Adrenal gland (tissue), 12 donors: ENCODE measurements around the gene LIMK2. TPM values are rescaled to one million over a fixed set of nuclear protein-coding genes. Genes with fewer than 3 reads are reported as not detected.

Experiments
- DNase-seq, 7 donors: peaks; one replicate each; pipeline ENCODE4 v3.0.0-alpha.2; 2019 to 2020
- H3K27ac ChIP-seq, 5 donors: fragments of 200-600 bp; sonication (generic) in 4 of 5; 1 replicate in 3 of 5; 2 replicates in 2 of 5; pipeline versions ENCODE4 v1.5.1 to v1.8.0; 2016 to 2020; ENCODE audit warnings: mild to moderate bottlenecking in 1 of 5
- H3K27me3 ChIP-seq: fragments of 200-600 bp; 2 replicates; pipeline ENCODE4 v1.8.0; 2021
- H3K36me3 ChIP-seq, 2 donors: fragments of 200-600 bp; replicated peaks in 1 of 2; 1 replicate in 1 of 2; 2 replicates in 1 of 2; pipeline versions ENCODE4 v1.5.1 to v1.8.0; 2018 to 2022
- H3K4me1 ChIP-seq, 2 donors: fragments of 200-600 bp; replicated peaks in 1 of 2; 1 replicate in 1 of 2; 2 replicates in 1 of 2; pipeline versions ENCODE4 v1.5.1 to v1.8.0; 2018 to 2021
- H3K4me3 ChIP-seq, 4 donors: fragments of 200-600 bp; sonication (generic) in 3 of 4; one replicate each; pipeline ENCODE4 v1.5.1; 2016 to 2018
- H3K9me3 ChIP-seq, 3 donors: fragments of 200-600 bp; sonication (generic) in 1 of 3; replicated peaks in 1 of 3; 1 replicate in 2 of 3; 2 replicates in 1 of 3; pipeline versions ENCODE4 v1.5.1 to v1.8.0; 2016 to 2021
- CTCF ChIP-seq, 6 experiments: fragments of 450-650 bp in 4 of 6; fragments of 200-600 bp in 2 of 6; sonication (generic) in 1 of 6; IDR thresholded peaks; 1 replicate in 5 of 6; 2 replicates in 1 of 6; pipeline versions ENCODE4 v1.5.1 to v1.8.0; 2016 to 2021; ENCODE audit warnings: antibody characterized with exemption in 6 of 6, mild to moderate bottlenecking in 2 of 6, moderate library complexity in 1 of 6
- POLR2A ChIP-seq, 2 donors: fragments of 450-650 bp; IDR thresholded peaks; one replicate each; pipeline ENCODE4 v1.6.1; 2017; ENCODE audit warnings: antibody characterized with exemption in 2 of 2, mild to moderate bottlenecking in 2 of 2, moderate library complexity in 1 of 2
- WGBS, 4 donors: extraction: QIAGEN DNeasy Blood & Tissue Kit in 2 of 4; methylation state at CpG; one replicate each; pipeline versions ENCODE4 v1.1.5 to v1.1.7; 2013 to 2017; 5-methylcytosine and 5-hydroxymethylcytosine counted together
- intact Hi-C, 2 donors: fragments of 100-400 bp; cut with DNase I; formaldehyde crosslinking; loops; one replicate each; pipeline versions ENCODE4 v1.14.1 to v1.15.0; 2022 to 2023
- polyA plus RNA-seq, 3 donors: library from polyadenylated mRNA; stranded (reverse); fragments of 200-250 nt in 2 of 3; fragments of 350-450 nt in 1 of 3; fragmentation: Illumina TruSeq in 1 of 3; extraction: RNeasy Lipid Tissue Mini Kit (QIAGEN cat#74804) in 1 of 3; gene quantifications; one replicate each; pipeline ENCODE4 v1.2.3, GENCODE V29; 2013 to 2014
- total RNA-seq, 9 donors: library from RNA; depleted of rRNA in 4 of 9; stranded (reverse); fragments of >200 nt in 4 of 9; fragments of 120-200 nt in 1 of 9; fragmentation: NEBNext Ultra II Directional in 1 of 9; extraction: Animal tissue kit (Norgen Biotek cat#: 25700) in 1 of 9; gene quantifications; one replicate each; pipeline versions ENCODE4 v1.1.0 to v1.2.4, GENCODE V29; 2013 to 2023
- donor health status: healthy with polysubstance abuse.
- donor health status: Bipolar disorder and iron deficiency.
- donor health status: DM: yes; HTN: yes; CAD: no.
- donor health status: DM: no; HTN: no; CAD: no.
- donor health status: DM: no; HTN: no; CAD: no.
- donor health status: DM: yes; HTN: yes; CAD: no.

Gene LIMK2
- total and polyA plus RNA-seq, 12 donors: 12.6 to 36.1 (median 20.2) TPM

- no peaks in the 10 kb centered on the region for H3K27me3 ChIP-seq
- WGBS, 4 donors: 86 to 92% (median 89%) methylated on average over 8 to 13 of the region's 13 CpGs
- no peak overlapping the region for H3K27ac ChIP-seq
- intact Hi-C loops: no loop called here
- H3K4me3 ChIP-seq: no peak overlapping the region
- H3K4me1 ChIP-seq: no peaks in the 10 kb centered on the region
- H3K36me3 ChIP-seq: peaks cover 0 to 65% of the 10 kb centered on the region in 2 donors
- H3K9me3 ChIP-seq: no peaks in the 10 kb centered on the region
- TF ChIP-seq CTCF (IDR thresholded peaks at IDR 0.05) (no peak), POLR2A (IDR thresholded peaks at IDR 0.05) (no peak)
- no peak for DNase-seq
Measured at GRCh38 chr22:31262312-31263133, 50.4 kb downstream of the LIMK2 start.

GRCh38 chr22:31263896-31264640 is 52.0 kb downstream of the LIMK2 start:
- H3K4me3 ChIP-seq: no peak overlapping the region
- H3K9me3 ChIP-seq: no peaks in the 10 kb centered on the region
- no peak overlapping the region for H3K27ac ChIP-seq
- no peaks in the 10 kb centered on the region for H3K27me3 ChIP-seq
- WGBS, 4 donors: 93 to 100% (median 97%) methylated on average over 6 of the region's 6 CpGs
- intact Hi-C loops: no loop called here
- peak in 1 of 7 donors; percentile 37 for DNase-seq
- no peaks in the 10 kb centered on the region for H3K4me1 ChIP-seq
- TF ChIP-seq POLR2A (IDR thresholded peaks at IDR 0.05) (no peak), CTCF (IDR thresholded peaks at IDR 0.05) (no peak)
- peaks cover 0 to 66% of the 10 kb centered on the region in 2 donors for H3K36me3 ChIP-seq

GRCh38 chr22:31268281-31268680 is 56.2 kb downstream of the LIMK2 start:
- intact Hi-C loops: no loop called here
- no peaks in the 10 kb centered on the region for H3K27me3 ChIP-seq
- peaks cover 0 to 37% of the 10 kb centered on the region in 2 donors for H3K36me3 ChIP-seq

More at GRCh38 chr22:31268281-31268680, 56.2 kb downstream of the LIMK2 start:
- no peaks in the 10 kb centered on the region for H3K9me3 ChIP-seq
- 96 to 100% (median 98%) methylated on average over 1 to 2 of the region's 2 CpGs for WGBS, 4 donors
- H3K4me1 ChIP-seq: no peaks in the 10 kb centered on the region
- no peak overlapping the region for H3K27ac ChIP-seq
- no peak for DNase-seq
- H3K4me3 ChIP-seq: no peak overlapping the region
- TF ChIP-seq CTCF (IDR thresholded peaks at IDR 0.05) (no peak), POLR2A (IDR thresholded peaks at IDR 0.05) (no peak)
